AG04449 (cell line): Measurements from ENCODE around the gene CLOCK.

ENCODE experiments used
- CTCF ChIA-PET: fragments of 350-600 bp; formaldehyde crosslinking; extraction: SDS; loops from one replicate; lab custom pipeline; 2021; ENCODE audit warnings: antibody characterized with exemption; lab: Yijun Ruan, JAX
- POLR2A ChIA-PET: fragments of 400-600, 350-600 bp; formaldehyde crosslinking; extraction: SDS; loops from one replicate; lab custom pipeline; 2020; ENCODE audit warnings: antibody characterized with exemption, inconsistent platforms; lab: Yijun Ruan, JAX
- DNase-seq: peaks from one replicate; pipeline ENCODE4 v3.0.0-alpha.2; 2010; ENCODE audit warnings: low read depth, low spot score
- H3K4me3 ChIP-seq: 2 replicates; pipeline ENCODE4 v1.5.1; 2011; ENCODE audit warnings: low read depth, mild to moderate bottlenecking, control low read depth, low read length
- TF ChIP-seq, protein P1 (sequence below): IDR thresholded peaks from one replicate; pipeline ENCODE4 v1.5.1; 2011; ENCODE audit warnings: mild to moderate bottlenecking, moderate library complexity, low read length, control low read depth, inconsistent platforms; ENCODE audit not compliant: insufficient read depth; ENCODE audit errors: missing control alignments

CLOCK gene

DNA sequence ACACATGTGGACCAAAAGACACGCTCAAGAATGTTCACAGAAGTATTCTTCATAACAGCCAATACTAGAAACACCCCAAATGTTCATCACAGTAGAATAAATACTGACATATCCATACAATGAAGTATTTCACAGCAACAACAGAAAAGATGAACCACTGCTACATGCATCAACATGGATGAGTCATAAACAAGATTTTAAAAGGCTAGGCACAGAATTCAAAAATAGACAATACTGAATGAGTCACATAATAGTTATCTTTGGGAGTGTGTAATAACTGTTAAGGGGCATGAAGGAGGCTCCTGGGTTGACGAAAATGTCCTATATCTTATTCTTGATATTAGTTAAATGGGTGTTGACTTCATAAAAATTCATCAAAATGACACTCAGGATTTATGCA lies 43.5 kb downstream of the CLOCK start:
- H3K4me3 ChIP-seq = no peak overlapping the region
- peak; percentile 24 for DNase-seq
- POLR2A ChIA-PET = no interaction called here
- TF ChIP-seq, protein P1, sequence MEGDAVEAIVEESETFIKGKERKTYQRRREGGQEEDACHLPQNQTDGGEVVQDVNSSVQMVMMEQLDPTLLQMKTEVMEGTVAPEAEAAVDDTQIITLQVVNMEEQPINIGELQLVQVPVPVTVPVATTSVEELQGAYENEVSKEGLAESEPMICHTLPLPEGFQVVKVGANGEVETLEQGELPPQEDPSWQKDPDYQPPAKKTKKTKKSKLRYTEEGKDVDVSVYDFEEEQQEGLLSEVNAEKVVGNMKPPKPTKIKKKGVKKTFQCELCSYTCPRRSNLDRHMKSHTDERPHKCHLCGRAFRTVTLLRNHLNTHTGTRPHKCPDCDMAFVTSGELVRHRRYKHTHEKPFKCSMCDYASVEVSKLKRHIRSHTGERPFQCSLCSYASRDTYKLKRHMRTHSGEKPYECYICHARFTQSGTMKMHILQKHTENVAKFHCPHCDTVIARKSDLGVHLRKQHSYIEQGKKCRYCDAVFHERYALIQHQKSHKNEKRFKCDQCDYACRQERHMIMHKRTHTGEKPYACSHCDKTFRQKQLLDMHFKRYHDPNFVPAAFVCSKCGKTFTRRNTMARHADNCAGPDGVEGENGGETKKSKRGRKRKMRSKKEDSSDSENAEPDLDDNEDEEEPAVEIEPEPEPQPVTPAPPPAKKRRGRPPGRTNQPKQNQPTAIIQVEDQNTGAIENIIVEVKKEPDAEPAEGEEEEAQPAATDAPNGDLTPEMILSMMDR = no peak
- CTCF ChIA-PET = interaction anchor here (0.9 kb wide), 1 partner anchor 27 kb away, joined by 3 read pairs; no protein-coding TSS in a partner anchor

DNA sequence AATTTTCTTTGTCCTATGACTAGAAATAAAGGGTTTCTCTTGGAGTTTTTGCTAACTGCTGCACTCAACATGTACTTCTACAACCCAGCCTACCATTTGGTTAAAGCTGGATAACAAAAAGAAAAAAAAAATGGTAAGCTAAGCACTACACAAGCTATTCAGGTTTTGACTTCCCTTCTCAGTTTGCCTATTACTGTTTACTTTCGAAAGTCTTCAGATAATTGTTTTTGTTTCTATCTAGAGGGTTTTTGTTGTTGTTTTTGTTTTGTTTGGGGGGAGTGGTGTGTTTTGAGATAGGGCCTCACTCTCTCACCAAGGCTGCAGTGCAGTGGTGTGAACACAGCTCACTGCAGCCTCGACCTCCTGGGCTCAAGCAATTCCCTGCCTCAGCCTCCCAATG lies 46.6 kb downstream of the CLOCK start:
- H3K4me3 ChIP-seq = no peak overlapping the region
- TF ChIP-seq, protein P1 = no peak
- no peak for DNase-seq
- ChIA-PET CTCF (no interaction called here), POLR2A (no interaction called here)

DNA sequence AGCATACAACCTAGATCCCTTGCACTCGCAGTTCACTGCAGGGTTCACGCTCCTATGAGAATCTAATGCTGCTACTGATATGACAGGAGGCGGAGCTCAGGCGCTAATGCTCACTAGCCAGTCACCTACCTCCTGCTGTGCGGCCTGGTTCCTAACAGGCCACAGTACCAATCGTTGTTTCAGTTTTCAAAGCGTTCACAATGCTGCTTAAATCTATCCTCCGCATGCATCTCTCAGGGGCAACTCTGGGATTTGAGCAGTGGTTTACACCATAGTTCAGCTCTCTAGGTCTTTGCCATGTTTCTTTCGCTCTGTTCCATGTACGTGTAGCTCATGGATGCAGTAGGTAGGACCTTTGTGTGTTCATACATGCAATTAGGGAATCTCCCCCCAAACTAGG lies 47.2 kb downstream of the CLOCK start:
- H3K4me3 ChIP-seq = no peak overlapping the region
- DNase-seq = no peak
- ChIA-PET POLR2A (no interaction called here), CTCF (no interaction called here)
- TF ChIP-seq, protein P1 = no peak

DNA sequence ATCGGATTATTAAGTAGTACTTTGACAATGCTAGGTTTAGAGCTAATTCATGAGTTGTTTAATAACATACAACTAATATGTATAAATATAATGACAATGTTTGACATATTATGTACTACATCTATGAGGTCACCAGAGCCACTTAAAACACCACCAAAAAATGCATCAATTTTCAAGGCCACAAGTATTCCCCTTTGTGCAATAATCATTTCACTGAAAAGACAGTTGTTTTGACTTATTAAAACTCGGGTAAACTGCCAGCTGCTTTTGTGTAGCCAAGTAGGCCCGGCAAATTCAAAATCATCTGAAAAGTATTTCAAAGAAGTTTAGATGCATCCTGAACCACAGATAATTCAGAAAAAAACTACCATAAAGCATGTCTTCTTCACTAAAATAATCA lies 48.7 kb downstream of the CLOCK start:
- ChIA-PET CTCF (no interaction called here), POLR2A (no interaction called here)
- DNase-seq = no peak
- TF ChIP-seq, protein P1 = no peak
- H3K4me3 ChIP-seq = no peak overlapping the region

DNA sequence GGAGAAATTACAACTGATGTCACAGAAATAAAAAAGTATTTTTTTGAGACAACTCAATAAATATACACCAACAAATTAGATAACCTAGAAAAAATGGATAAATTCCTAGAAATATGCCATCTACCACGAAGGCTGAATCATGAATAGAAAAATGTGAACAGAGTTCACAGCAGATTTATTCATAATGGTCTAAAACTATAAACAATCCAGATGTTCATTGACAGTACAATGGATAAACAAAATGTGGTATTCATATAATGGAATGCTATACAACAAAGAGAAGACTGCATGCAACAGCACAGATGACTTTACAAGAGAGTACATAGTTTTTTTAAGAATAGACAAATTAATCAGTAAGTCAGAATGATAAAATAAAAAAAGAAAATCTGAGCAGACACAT lies 55.2 kb downstream of the CLOCK start:
- TF ChIP-seq, protein P1 = no peak
- no peak overlapping the region for H3K4me3 ChIP-seq
- ChIA-PET POLR2A (no interaction called here), CTCF (interaction anchor here (0.6 kb wide), 1 partner anchor 136 kb away, joined by 3 read pairs; no protein-coding TSS in a partner anchor)
- DNase-seq = no peak

DNA sequence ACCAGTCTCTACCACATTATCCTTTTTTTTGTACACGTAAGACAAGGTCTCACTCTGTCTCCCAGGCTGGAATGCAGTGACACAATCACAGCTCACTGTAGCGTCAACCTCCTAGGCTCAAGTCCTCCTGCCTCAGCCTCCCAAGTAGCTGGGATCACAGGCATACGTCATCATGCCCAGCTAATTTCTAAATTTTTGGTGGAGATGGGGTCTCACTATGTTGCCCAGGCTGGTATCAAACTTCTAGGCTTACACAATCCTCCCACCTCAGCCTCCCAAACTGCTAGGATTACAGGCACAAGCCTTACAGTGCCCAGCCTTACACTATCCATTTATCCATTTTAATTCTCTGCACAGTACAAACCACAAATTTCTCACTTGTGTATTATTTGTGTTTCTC lies 58.0 kb downstream of the CLOCK start:
- CTCF ChIA-PET = no interaction called here
- DNase-seq = no peak
- H3K4me3 ChIP-seq = no peak overlapping the region
- POLR2A ChIA-PET = no interaction called here
- TF ChIP-seq, protein P1 = no peak
